C4-2B (cell line): ENCODE measurements around the gene PAPSS1.

Experiments
- ZFX ChIP-seq: fragments of 450-650 bp; IDR thresholded peaks from 2 replicates; pipeline ENCODE4 v1.6.1; 2017
- TF ChIP-seq, protein P1 (sequence below): fragments of 450-650 bp; conservative IDR thresholded peaks from 2 replicates; pipeline ENCODE4 v1.5.1; 2017; ENCODE audit warnings: mild to moderate bottlenecking

- TF ChIP-seq, protein P1, sequence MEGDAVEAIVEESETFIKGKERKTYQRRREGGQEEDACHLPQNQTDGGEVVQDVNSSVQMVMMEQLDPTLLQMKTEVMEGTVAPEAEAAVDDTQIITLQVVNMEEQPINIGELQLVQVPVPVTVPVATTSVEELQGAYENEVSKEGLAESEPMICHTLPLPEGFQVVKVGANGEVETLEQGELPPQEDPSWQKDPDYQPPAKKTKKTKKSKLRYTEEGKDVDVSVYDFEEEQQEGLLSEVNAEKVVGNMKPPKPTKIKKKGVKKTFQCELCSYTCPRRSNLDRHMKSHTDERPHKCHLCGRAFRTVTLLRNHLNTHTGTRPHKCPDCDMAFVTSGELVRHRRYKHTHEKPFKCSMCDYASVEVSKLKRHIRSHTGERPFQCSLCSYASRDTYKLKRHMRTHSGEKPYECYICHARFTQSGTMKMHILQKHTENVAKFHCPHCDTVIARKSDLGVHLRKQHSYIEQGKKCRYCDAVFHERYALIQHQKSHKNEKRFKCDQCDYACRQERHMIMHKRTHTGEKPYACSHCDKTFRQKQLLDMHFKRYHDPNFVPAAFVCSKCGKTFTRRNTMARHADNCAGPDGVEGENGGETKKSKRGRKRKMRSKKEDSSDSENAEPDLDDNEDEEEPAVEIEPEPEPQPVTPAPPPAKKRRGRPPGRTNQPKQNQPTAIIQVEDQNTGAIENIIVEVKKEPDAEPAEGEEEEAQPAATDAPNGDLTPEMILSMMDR, result no peak
- TF ChIP-seq ZFX, result no peak
Measured at GRCh38 chr4:107592519-107592918, 127.5 kb downstream of the PAPSS1 start.
